SU-DHL-6 (cell line): ENCODE measurements around the gene XKR8.

Experiments used
- H2AFZ ChIP-seq: fragments of 200-600 bp; sonication (generic); 2 replicates; pipeline ENCODE4 v1.6.1; 2014; ENCODE audit warnings: low read depth, mild to moderate bottlenecking, moderate library complexity, mixed read lengths, antibody characterized with exemption, low read length; ENCODE audit not compliant: severe bottlenecking
- H3F3A ChIP-seq: fragments of 200-600 bp; shearing (Covaris generic); 2 replicates; pipeline ENCODE4 v1.6.0; 2016; ENCODE audit warnings: antibody characterized with exemption, mild to moderate bottlenecking; ENCODE audit not compliant: insufficient read depth
- H3K27ac ChIP-seq: fragments of 200-600 bp; sonication (generic); 2 replicates; pipeline ENCODE4 v1.5.1; 2016; ENCODE audit warnings: low read depth, mild to moderate bottlenecking, low read length, moderate library complexity, mixed read lengths
- H3K27me3 ChIP-seq: fragments of 200-600 bp; sonication (generic), shearing (Covaris generic); 2 replicates; pipeline ENCODE4 v1.6.0; 2014; ENCODE audit warnings: mild to moderate bottlenecking, low read length
- H3K36me3 ChIP-seq: fragments of 200-600 bp; sonication (generic); 2 replicates; pipeline ENCODE4 v1.6.1; 2014; ENCODE audit warnings: mild to moderate bottlenecking, low read length, mixed read lengths
- H3K4me2 ChIP-seq: fragments of 300-600, 200-600 bp; shearing (Covaris generic), sonication (generic); 2 replicates; pipeline ENCODE4 v1.6.0; 2014; ENCODE audit warnings: low read length, low read depth, mild to moderate bottlenecking; ENCODE audit not compliant: poor library complexity, severe bottlenecking
- H3K4me3 ChIP-seq: fragments of 200-600 bp; sonication (generic); 2 replicates; pipeline ENCODE4 v1.5.1; 2014; ENCODE audit warnings: antibody characterized with exemption, low read length, mild to moderate bottlenecking, mixed read lengths; ENCODE audit not compliant: insufficient read depth, poor library complexity, severe bottlenecking
- H3K79me2 ChIP-seq: fragments of 200-600 bp; sonication (generic); 2 replicates; pipeline ENCODE4 v1.6.1; 2014; ENCODE audit warnings: mild to moderate bottlenecking, low read length, moderate library complexity; ENCODE audit not compliant: insufficient read depth
- H3K9ac ChIP-seq: fragments of 200-600 bp; sonication (generic); 2 replicates; pipeline ENCODE4 v1.7.0; 2014; ENCODE audit warnings: mild to moderate bottlenecking, low read length
- H3K9me2 ChIP-seq: fragments of 200-600 bp; sonication (generic); replicated peaks from 2 replicates; pipeline ENCODE4 v1.6.1; 2014; ENCODE audit warnings: low read length; ENCODE audit not compliant: insufficient read depth
- H3K9me3 ChIP-seq: fragments of 200-600 bp; sonication (generic); 2 replicates; pipeline ENCODE4 v1.6.1; 2014; ENCODE audit warnings: low read length, mixed read lengths; ENCODE audit not compliant: insufficient read depth
- H4K20me1 ChIP-seq: fragments of 200-600 bp; sonication (generic); 2 replicates; pipeline ENCODE4 v1.6.1; 2014; ENCODE audit warnings: low read depth, mild to moderate bottlenecking, antibody characterized with exemption, low read length, moderate library complexity, mixed read lengths
- CTCF ChIP-seq: fragments of 200-600 bp; sonication (generic); IDR thresholded peaks from one replicate; pipeline ENCODE4 v1.5.1; 2017; ENCODE audit warnings: antibody characterized with exemption, mild to moderate bottlenecking, low read length, moderate library complexity; ENCODE audit not compliant: insufficient read depth, poor library complexity, severe bottlenecking
- EZH2phosphoT487 ChIP-seq: fragments of 200-600 bp; sonication (generic), shearing (Covaris generic); conservative IDR thresholded peaks from 2 replicates; pipeline ENCODE4 v1.6.1; 2018; ENCODE audit warnings: mild to moderate bottlenecking, antibody characterized with exemption, low read length, moderate library complexity, mixed read lengths

Gene XKR8

GRCh38 chr1:27972141-27972540 lies 12.4 kb downstream of the XKR8 start:
- Histone ChIP-seq H3K27me3 (no peaks in the 10 kb centered on the region), H3K4me3 (no peak overlapping the region), H3K79me2 (no peaks in the 10 kb centered on the region), H4K20me1 (no peaks in the 10 kb centered on the region), H3K9me2 (no peaks in the 10 kb centered on the region), H3K36me3 (peaks cover 13% of the 10 kb centered on the region; the same call in 1 of the 2 replicates), H3F3A (peaks cover 10% of the 10 kb centered on the region; the same call in 1 of the 2 replicates), H2AFZ (no peak overlapping the region), H3K4me2 (no peak overlapping the region), H3K9me3 (no peaks in the 10 kb centered on the region), H3K9ac (no peak overlapping the region), H3K27ac (no peak overlapping the region)
- TF ChIP-seq CTCF (no peak), EZH2phosphoT487 (no peak)

- no peak overlapping the region for H3K9ac ChIP-seq
- H3K79me2 ChIP-seq, result no peaks in the 10 kb centered on the region
- no peaks in the 10 kb centered on the region for H4K20me1 ChIP-seq
- no peaks in the 10 kb centered on the region for H3K27me3 ChIP-seq
- H3K27ac ChIP-seq, result no peak overlapping the region
- H3K36me3 ChIP-seq, result peaks cover 16% of the 10 kb centered on the region; the same call in 1 of the 2 replicates
- TF ChIP-seq CTCF (no peak), EZH2phosphoT487 (no peak)
- H3K4me2 ChIP-seq, result no peak overlapping the region
- no peaks in the 10 kb centered on the region for H3K9me3 ChIP-seq
- no peaks in the 10 kb centered on the region for H3K9me2 ChIP-seq
- H2AFZ ChIP-seq, result no peak overlapping the region
- no peak overlapping the region for H3K4me3 ChIP-seq
- peaks cover 10% of the 10 kb centered on the region; the same call in 1 of the 2 replicates for H3F3A ChIP-seq
Observed at GRCh38 chr1:27973771-27974416, 14.1 kb downstream of the XKR8 start.

- no peak for TF ChIP-seq CTCF
- TF ChIP-seq EZH2phosphoT487, result no peak
- H4K20me1 ChIP-seq, result no peaks in the 10 kb centered on the region
- H2AFZ ChIP-seq, result no peak overlapping the region
- no peaks in the 10 kb centered on the region for H3K9me2 ChIP-seq
- H3K79me2 ChIP-seq, result no peaks in the 10 kb centered on the region
- peaks cover 16% of the 10 kb centered on the region; the same call in 1 of the 2 replicates for H3K36me3 ChIP-seq
- H3K9ac ChIP-seq, result no peak overlapping the region
- H3F3A ChIP-seq, result peaks cover 10% of the 10 kb centered on the region; the same call in 1 of the 2 replicates
- no peaks in the 10 kb centered on the region for H3K9me3 ChIP-seq
- H3K4me3 ChIP-seq, result no peak overlapping the region
- H3K4me2 ChIP-seq, result no peak overlapping the region
- no peaks in the 10 kb centered on the region for H3K27me3 ChIP-seq
- no peak overlapping the region for H3K27ac ChIP-seq
Observed at GRCh38 chr1:27974417-27974781, 14.6 kb downstream of the XKR8 start.
